BLaER1 (cell line): ENCODE results near the gene CERKL.

Experiments used
- H3K27ac ChIP-seq: shearing (Covaris generic); formaldehyde crosslinking; 2 replicates; pipeline ENCODE4 v1.8.1; 2022
- H3K27me3 ChIP-seq: shearing (Covaris generic); formaldehyde crosslinking; 2 replicates; pipeline ENCODE4 v1.8.1; 2022
- H3K36me3 ChIP-seq: shearing (Covaris generic); formaldehyde crosslinking; 2 replicates; pipeline ENCODE4 v1.8.1; 2022
- H3K4me1 ChIP-seq: shearing (Covaris generic); formaldehyde crosslinking; 2 replicates; pipeline ENCODE4 v1.8.1; 2022
- H3K4me2 ChIP-seq: shearing (Covaris generic); formaldehyde crosslinking; 2 replicates; pipeline ENCODE4 v1.8.1; 2022
- H3K4me3 ChIP-seq: shearing (Covaris generic); formaldehyde crosslinking; 2 replicates; pipeline ENCODE4 v1.8.1; 2022
- H3K9ac ChIP-seq: shearing (Covaris generic); formaldehyde crosslinking; 2 replicates; pipeline ENCODE4 v1.8.1; 2022
- H3K9me3 ChIP-seq: shearing (Covaris generic); formaldehyde crosslinking; 2 replicates; pipeline ENCODE4 v1.8.1; 2022
- H4K20me1 ChIP-seq: shearing (Covaris generic); formaldehyde crosslinking; 2 replicates; pipeline ENCODE4 v1.8.1; 2022
- Cebpa-rat ChIP-seq: shearing (Covaris generic); IDR thresholded peaks from 2 replicates; pipeline ENCODE4 v1.8.1; 2022

CERKL gene

GRCh38 chr2:181528441-181528840, 128.5 kb downstream of the CERKL start:
- TF ChIP-seq Cebpa-rat = no peak
- Histone ChIP-seq H3K4me2 (no peak overlapping the region), H3K9ac (no peak overlapping the region), H3K27me3 (no peaks in the 10 kb centered on the region), H3K4me1 (no peaks in the 10 kb centered on the region), H3K36me3 (peaks cover 95% of the 10 kb centered on the region), H3K27ac (no peak overlapping the region), H4K20me1 (peaks cover 83% of the 10 kb centered on the region), H3K9me3 (no peaks in the 10 kb centered on the region), H3K4me3 (no peak overlapping the region)

- Histone ChIP-seq H3K4me2 (no peak overlapping the region), H3K9ac (no peak overlapping the region), H3K27ac (no peak overlapping the region), H4K20me1 (peaks cover 78% of the 10 kb centered on the region), H3K4me3 (no peak overlapping the region), H3K27me3 (no peaks in the 10 kb centered on the region), H3K4me1 (no peaks in the 10 kb centered on the region), H3K36me3 (peaks cover 94% of the 10 kb centered on the region), H3K9me3 (no peaks in the 10 kb centered on the region)
- TF ChIP-seq Cebpa-rat = no peak
Measured at GRCh38 chr2:181527058-181527457, 129.8 kb downstream of the CERKL start.

GRCh38 chr2:181526014-181526413, 130.9 kb downstream of the CERKL start:
- no peak overlapping the region for H3K4me2 ChIP-seq
- no peak overlapping the region for H3K4me3 ChIP-seq
- no peak overlapping the region for H3K9ac ChIP-seq
- H4K20me1 ChIP-seq = peaks cover 76% of the 10 kb centered on the region
- no peaks in the 10 kb centered on the region for H3K4me1 ChIP-seq
- TF ChIP-seq Cebpa-rat = no peak
- no peaks in the 10 kb centered on the region for H3K27me3 ChIP-seq
- H3K9me3 ChIP-seq = no peaks in the 10 kb centered on the region
- H3K36me3 ChIP-seq = peaks cover 94% of the 10 kb centered on the region
- no peak overlapping the region for H3K27ac ChIP-seq

- Histone ChIP-seq H3K9ac (no peak overlapping the region), H3K9me3 (no peaks in the 10 kb centered on the region), H3K4me3 (no peak overlapping the region), H3K36me3 (peaks cover 85% of the 10 kb centered on the region), H4K20me1 (peaks cover 62% of the 10 kb centered on the region), H3K27me3 (no peaks in the 10 kb centered on the region), H3K4me1 (no peaks in the 10 kb centered on the region), H3K27ac (no peak overlapping the region), H3K4me2 (no peak overlapping the region)
- no peak for TF ChIP-seq Cebpa-rat
Measured at GRCh38 chr2:181523756-181524155, 133.1 kb downstream of the CERKL start.

GRCh38 chr2:181520253-181520652, 136.7 kb downstream of the CERKL start:
- Histone ChIP-seq H3K36me3 (peaks cover 83% of the 10 kb centered on the region), H4K20me1 (peaks cover 62% of the 10 kb centered on the region), H3K4me2 (no peak overlapping the region), H3K9me3 (no peaks in the 10 kb centered on the region), H3K27ac (no peak overlapping the region), H3K4me1 (no peaks in the 10 kb centered on the region), H3K27me3 (no peaks in the 10 kb centered on the region), H3K9ac (no peak overlapping the region), H3K4me3 (no peak overlapping the region)
- no peak for TF ChIP-seq Cebpa-rat

GRCh38 chr2:181517685-181518301, 139.1 kb downstream of the CERKL start:
- Histone ChIP-seq H3K27me3 (no peaks in the 10 kb centered on the region), H4K20me1 (peaks cover 71% of the 10 kb centered on the region), H3K36me3 (peaks cover 87% of the 10 kb centered on the region), H3K4me2 (no peak overlapping the region), H3K4me1 (no peaks in the 10 kb centered on the region), H3K27ac (no peak overlapping the region), H3K9ac (no peak overlapping the region), H3K9me3 (no peaks in the 10 kb centered on the region), H3K4me3 (no peak overlapping the region)
- no peak for TF ChIP-seq Cebpa-rat

GRCh38 chr2:181516992-181517391, 139.9 kb downstream of the CERKL start:
- H4K20me1 ChIP-seq = peaks cover 72% of the 10 kb centered on the region
- H3K4me1 ChIP-seq = no peaks in the 10 kb centered on the region
- no peak overlapping the region for H3K27ac ChIP-seq
- H3K4me2 ChIP-seq = no peak overlapping the region
- TF ChIP-seq Cebpa-rat = no peak
- peaks cover 87% of the 10 kb centered on the region for H3K36me3 ChIP-seq
- H3K27me3 ChIP-seq = no peaks in the 10 kb centered on the region
- H3K9me3 ChIP-seq = no peaks in the 10 kb centered on the region
- no peak overlapping the region for H3K4me3 ChIP-seq
- H3K9ac ChIP-seq = no peak overlapping the region

- Histone ChIP-seq H3K4me2 (no peak overlapping the region), H3K36me3 (peaks cover 92% of the 10 kb centered on the region), H3K4me1 (no peaks in the 10 kb centered on the region), H4K20me1 (peaks cover 77% of the 10 kb centered on the region), H3K27me3 (no peaks in the 10 kb centered on the region), H3K9me3 (no peaks in the 10 kb centered on the region), H3K4me3 (no peak overlapping the region), H3K9ac (no peak overlapping the region), H3K27ac (no peak overlapping the region)
- no peak for TF ChIP-seq Cebpa-rat
Measured at GRCh38 chr2:181515719-181516118, 141.2 kb downstream of the CERKL start.

- no peak overlapping the region for H3K4me2 ChIP-seq
- no peaks in the 10 kb centered on the region for H3K9me3 ChIP-seq
- H3K27me3 ChIP-seq = no peaks in the 10 kb centered on the region
- H3K9ac ChIP-seq = no peak overlapping the region
- peaks cover 87% of the 10 kb centered on the region for H4K20me1 ChIP-seq
- H3K36me3 ChIP-seq = peaks cover 92% of the 10 kb centered on the region
- no peak overlapping the region for H3K27ac ChIP-seq
- no peak overlapping the region for H3K4me3 ChIP-seq
- no peaks in the 10 kb centered on the region for H3K4me1 ChIP-seq
- no peak for TF ChIP-seq Cebpa-rat
Measured at GRCh38 chr2:181500201-181500600, 156.7 kb downstream of the CERKL start.

GRCh38 chr2:181499231-181499630, 157.7 kb downstream of the CERKL start:
- no peak for TF ChIP-seq Cebpa-rat
- H4K20me1 ChIP-seq = peaks cover 87% of the 10 kb centered on the region

More at GRCh38 chr2:181499231-181499630, 157.7 kb downstream of the CERKL start:
- no peaks in the 10 kb centered on the region for H3K4me1 ChIP-seq
- no peak overlapping the region for H3K27ac ChIP-seq
- H3K4me3 ChIP-seq = no peak overlapping the region
- H3K36me3 ChIP-seq = peaks cover 89% of the 10 kb centered on the region
- H3K27me3 ChIP-seq = no peaks in the 10 kb centered on the region
- no peak overlapping the region for H3K4me2 ChIP-seq
- H3K9me3 ChIP-seq = no peaks in the 10 kb centered on the region
- no peak overlapping the region for H3K9ac ChIP-seq
